ENCODE data around the gene FAM120A.

The FAM120A gene

DNA sequence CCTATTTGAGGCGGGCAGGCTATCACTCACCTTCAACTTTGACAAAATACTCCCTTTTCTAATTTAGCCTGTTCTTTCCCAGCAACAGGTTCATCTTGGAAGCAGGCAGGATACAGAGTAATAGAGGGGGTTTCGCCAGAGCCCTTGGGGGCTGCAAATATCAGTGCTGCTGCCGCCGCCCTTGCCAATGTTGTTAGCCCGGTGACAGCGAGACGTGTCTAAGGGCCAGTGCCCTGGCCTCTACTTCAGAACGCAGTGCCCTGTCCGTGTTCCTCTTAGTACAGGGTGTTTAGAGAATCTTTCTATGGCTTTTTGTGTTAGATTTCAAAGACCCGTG, 1.2 kb downstream of the FAM120A start:
- under 1% methylated on average over 10 of the region's 10 CpGs for WGBS
- peaks cover 26% of the 10 kb centered on the region for H3K36me3 ChIP-seq (ENCODE audit: insufficient read depth, low read length)

GRCh38 chr9:93453047-93453914, 1.8 kb downstream of the FAM120A start, which contains the start of gene FAM120AOS:
Gene FAM120AOS (minus strand): TSS chr9:93453581. CDS start chr9:93452709, 872 bp downstream.
- peak within 1 kb of the TSS; percentile 86 for H3K9ac ChIP-seq (ENCODE audit: low read depth, low read length)
- under 1% methylated on average over 34 of the region's 34 CpGs for WGBS
- H3K27me3 ChIP-seq (ENCODE audit: insufficient read depth, low read length), result no peaks in the 10 kb centered on the region
- H3K36me3 ChIP-seq (ENCODE audit: insufficient read depth, low read length), result peaks cover 20% of the 10 kb centered on the region
- peak within 1 kb of the TSS; percentile 75 for H3K4me3 ChIP-seq (ENCODE audit: low read length)
- H3K4me1 ChIP-seq (ENCODE audit: insufficient read depth, low read length), result peaks cover 16% of the 10 kb centered on the region
- H3K9me3 ChIP-seq (ENCODE audit: insufficient read depth, low read depth, low read length), result no peaks in the 10 kb centered on the region
- peak within 1 kb of the TSS; percentile 71; the same call in 1 of the 2 replicates for H3K27ac ChIP-seq (ENCODE audit: low read depth, low read length)

More for the DNA sequence above, 1.2 kb downstream of the FAM120A start:
- H3K27ac ChIP-seq (ENCODE audit: low read depth, low read length), result no peak overlapping the region
- peaks cover 16% of the 10 kb centered on the region for H3K4me1 ChIP-seq (ENCODE audit: insufficient read depth, low read length)
- no peaks in the 10 kb centered on the region for H3K9me3 ChIP-seq (ENCODE audit: insufficient read depth, low read depth, low read length)
- H3K4me3 ChIP-seq (ENCODE audit: low read length), result peak overlapping the region; percentile 75
- H3K9ac ChIP-seq (ENCODE audit: low read depth, low read length), result peak overlapping the region; percentile 86
- no peaks in the 10 kb centered on the region for H3K27me3 ChIP-seq (ENCODE audit: insufficient read depth, low read length)

DNA sequence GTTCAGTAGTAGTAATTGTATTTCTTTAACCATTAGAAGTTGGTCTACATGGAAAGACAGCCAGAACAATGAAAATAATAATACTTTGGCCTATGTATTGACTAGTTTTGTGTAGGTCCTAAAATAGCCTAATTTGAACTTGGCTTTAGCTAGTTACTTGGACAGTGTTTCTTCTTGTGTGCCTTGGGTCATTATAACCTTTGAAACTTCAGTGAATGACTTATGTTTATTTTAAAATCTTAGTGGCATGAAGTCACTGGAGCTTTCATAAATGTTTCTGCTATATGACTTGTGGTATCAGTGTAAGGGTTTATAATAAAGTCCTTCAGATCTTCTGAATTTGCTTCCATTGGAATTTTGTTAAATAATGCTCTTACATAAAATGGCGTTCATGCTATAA, 4.5 kb downstream of the FAM120A start:
- WGBS, result 92% methylated on average over 1 of the region's 1 CpG
- Histone ChIP-seq H3K9ac (ENCODE audit: low read depth, low read length) (no peak overlapping the region), H3K27me3 (ENCODE audit: insufficient read depth, low read length) (no peaks in the 10 kb centered on the region), H3K4me3 (ENCODE audit: low read length) (no peak overlapping the region), H3K4me1 (ENCODE audit: insufficient read depth, low read length) (peaks cover 27% of the 10 kb centered on the region), H3K36me3 (ENCODE audit: insufficient read depth, low read length) (peaks cover 9% of the 10 kb centered on the region), H3K9me3 (ENCODE audit: insufficient read depth, low read depth, low read length) (no peaks in the 10 kb centered on the region), H3K27ac (ENCODE audit: low read depth, low read length) (no peak overlapping the region)

GRCh38 chr9:93456504-93456903, 5.0 kb downstream of the FAM120A start:
- H3K9me3 ChIP-seq (ENCODE audit: insufficient read depth, low read depth, low read length), result no peaks in the 10 kb centered on the region
- no peaks in the 10 kb centered on the region for H3K27me3 ChIP-seq (ENCODE audit: insufficient read depth, low read length)
- H3K4me3 ChIP-seq (ENCODE audit: low read length), result no peak overlapping the region
- no peak overlapping the region for H3K27ac ChIP-seq (ENCODE audit: low read depth, low read length)
- H3K4me1 ChIP-seq (ENCODE audit: insufficient read depth, low read length), result peaks cover 28% of the 10 kb centered on the region
- no peak overlapping the region for H3K9ac ChIP-seq (ENCODE audit: low read depth, low read length)
- WGBS, result 93% methylated on average over 2 of the region's 2 CpGs
- peaks cover 9% of the 10 kb centered on the region for H3K36me3 ChIP-seq (ENCODE audit: insufficient read depth, low read length)

DNA sequence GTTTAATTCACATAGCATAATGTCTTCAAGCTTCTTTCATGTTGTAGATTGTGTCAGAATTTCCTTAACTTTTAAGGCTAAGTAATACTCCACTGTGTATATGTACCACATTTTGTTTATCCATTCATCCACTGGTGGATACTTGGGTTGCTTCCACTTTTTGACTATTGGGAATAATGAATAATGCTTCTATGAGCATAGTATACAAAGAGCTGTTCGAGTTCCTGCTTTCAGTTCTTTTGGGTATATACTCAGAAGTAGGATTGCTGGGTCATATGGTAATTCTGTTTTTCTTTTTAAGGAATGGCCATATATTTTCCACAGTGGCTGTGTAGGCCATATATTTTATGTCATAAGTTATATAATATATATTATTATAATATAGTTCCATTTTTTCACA, 5.5 kb downstream of the FAM120A start:
- Histone ChIP-seq H3K4me1 (ENCODE audit: insufficient read depth, low read length) (peaks cover 28% of the 10 kb centered on the region), H3K36me3 (ENCODE audit: insufficient read depth, low read length) (peaks cover 9% of the 10 kb centered on the region)

GRCh38 chr9:93458712-93459111, 7.2 kb downstream of the FAM120A start:
- Histone ChIP-seq H3K9me3 (ENCODE audit: insufficient read depth, low read depth, low read length) (no peaks in the 10 kb centered on the region), H3K27ac (ENCODE audit: low read depth, low read length) (no peak overlapping the region), H3K9ac (ENCODE audit: low read depth, low read length) (no peak overlapping the region), H3K36me3 (ENCODE audit: insufficient read depth, low read length) (peaks cover 9% of the 10 kb centered on the region), H3K4me3 (ENCODE audit: low read length) (no peak overlapping the region), H3K27me3 (ENCODE audit: insufficient read depth, low read length) (no peaks in the 10 kb centered on the region), H3K4me1 (ENCODE audit: insufficient read depth, low read length) (peaks cover 29% of the 10 kb centered on the region)
- 92% methylated on average over 4 of the region's 4 CpGs for WGBS

More for the DNA sequence above, 5.5 kb downstream of the FAM120A start:
- WGBS, result 96% methylated on average over 1 of the region's 1 CpG
- Histone ChIP-seq H3K9me3 (ENCODE audit: insufficient read depth, low read depth, low read length) (no peaks in the 10 kb centered on the region), H3K4me3 (ENCODE audit: low read length) (no peak overlapping the region), H3K27ac (ENCODE audit: low read depth, low read length) (no peak overlapping the region), H3K27me3 (ENCODE audit: insufficient read depth, low read length) (no peaks in the 10 kb centered on the region), H3K9ac (ENCODE audit: low read depth, low read length) (no peak overlapping the region)

GRCh38 chr9:93459432-93459847, 8.0 kb downstream of the FAM120A start:
- Histone ChIP-seq H3K4me1 (ENCODE audit: insufficient read depth, low read length) (peaks cover 29% of the 10 kb centered on the region), H3K9ac (ENCODE audit: low read depth, low read length) (no peak overlapping the region), H3K36me3 (ENCODE audit: insufficient read depth, low read length) (peaks cover 9% of the 10 kb centered on the region), H3K9me3 (ENCODE audit: insufficient read depth, low read depth, low read length) (no peaks in the 10 kb centered on the region), H3K27me3 (ENCODE audit: insufficient read depth, low read length) (no peaks in the 10 kb centered on the region), H3K27ac (ENCODE audit: low read depth, low read length) (no peak overlapping the region), H3K4me3 (ENCODE audit: low read length) (no peak overlapping the region)

GRCh38 chr9:93460689-93461413, 9.4 kb downstream of the FAM120A start:
- H3K4me1 ChIP-seq (ENCODE audit: insufficient read depth, low read length), result peaks cover 34% of the 10 kb centered on the region
- WGBS, result 91% methylated on average over 3 of the region's 3 CpGs
- no peaks in the 10 kb centered on the region for H3K27me3 ChIP-seq (ENCODE audit: insufficient read depth, low read length)
- no peak overlapping the region for H3K9ac ChIP-seq (ENCODE audit: low read depth, low read length)
- no peak overlapping the region for H3K27ac ChIP-seq (ENCODE audit: low read depth, low read length)
- no peaks in the 10 kb centered on the region; the same call in 1 of the 2 replicates for H3K36me3 ChIP-seq (ENCODE audit: insufficient read depth, low read length)
- no peaks in the 10 kb centered on the region for H3K9me3 ChIP-seq (ENCODE audit: insufficient read depth, low read depth, low read length)
- no peak overlapping the region for H3K4me3 ChIP-seq (ENCODE audit: low read length)

DNA sequence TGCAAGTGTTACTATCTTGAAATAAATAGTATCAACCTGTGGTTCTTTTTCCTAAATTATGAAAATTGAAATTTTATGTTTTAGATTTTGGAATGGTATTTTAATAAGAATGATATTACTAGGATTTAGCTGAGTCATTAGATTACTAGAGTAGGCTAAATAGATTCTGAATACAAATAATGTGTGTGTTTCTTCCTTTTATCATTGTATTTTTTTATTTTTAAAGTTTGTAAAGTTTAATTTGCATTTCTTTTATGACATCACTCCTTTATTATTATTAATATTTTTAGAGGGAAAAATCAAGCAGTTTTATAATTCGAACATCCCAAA, 9.9 kb downstream of the FAM120A start:
- Histone ChIP-seq H3K9me3 (ENCODE audit: insufficient read depth, low read depth, low read length) (no peaks in the 10 kb centered on the region), H3K4me3 (ENCODE audit: low read length) (no peak overlapping the region), H3K36me3 (ENCODE audit: insufficient read depth, low read length) (no peaks in the 10 kb centered on the region; the same call in 1 of the 2 replicates), H3K27me3 (ENCODE audit: insufficient read depth, low read length) (no peaks in the 10 kb centered on the region), H3K9ac (ENCODE audit: low read depth, low read length) (no peak overlapping the region), H3K27ac (ENCODE audit: low read depth, low read length) (no peak overlapping the region), H3K4me1 (ENCODE audit: insufficient read depth, low read length) (peaks cover 39% of the 10 kb centered on the region)
- no CpG with 5 or more reads among the region's 1 CpG for WGBS

- Histone ChIP-seq H3K27ac (ENCODE audit: low read depth, low read length) (no peak overlapping the region), H3K9ac (ENCODE audit: low read depth, low read length) (no peak overlapping the region), H3K4me1 (ENCODE audit: insufficient read depth, low read length) (peaks cover 44% of the 10 kb centered on the region), H3K4me3 (ENCODE audit: low read length) (no peak overlapping the region), H3K9me3 (ENCODE audit: insufficient read depth, low read depth, low read length) (no peaks in the 10 kb centered on the region), H3K27me3 (ENCODE audit: insufficient read depth, low read length) (no peaks in the 10 kb centered on the region), H3K36me3 (ENCODE audit: insufficient read depth, low read length) (no peaks in the 10 kb centered on the region; the same call in 1 of the 2 replicates)
- 100% methylated on average over 2 of the region's 2 CpGs for WGBS
These were observed 10.3 kb downstream of the FAM120A start for GRCh38 chr9:93461821-93462220.

DNA sequence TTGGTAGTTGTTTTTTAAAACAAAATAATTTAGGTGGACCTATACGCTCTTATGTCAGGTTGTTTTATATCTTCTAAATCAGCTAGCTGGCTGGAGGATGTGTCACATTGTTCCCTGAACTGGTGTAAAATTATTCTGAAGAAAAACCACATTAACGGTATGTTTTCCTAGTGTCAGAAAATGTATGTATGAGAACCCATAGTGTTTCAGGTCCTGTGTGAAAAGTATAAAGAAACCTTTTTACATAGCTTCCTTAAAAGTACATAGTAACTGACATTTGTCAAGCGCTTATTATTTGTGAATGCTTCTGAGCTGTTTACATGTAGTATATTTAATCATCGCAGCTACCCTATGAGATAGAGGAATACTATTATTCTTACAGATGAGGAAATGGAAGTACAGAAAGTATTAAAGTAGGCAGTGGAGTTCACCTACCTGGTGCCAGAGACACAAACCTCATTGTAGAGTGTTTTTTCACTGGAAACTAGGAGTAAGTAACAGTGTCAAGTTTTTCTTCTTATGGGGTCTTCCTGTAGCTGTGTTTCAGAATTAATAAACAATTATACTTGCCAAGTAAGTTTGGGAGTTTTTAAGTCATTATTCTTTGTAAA, 12.3 kb downstream of the FAM120A start:
- H3K9ac ChIP-seq (ENCODE audit: low read depth, low read length), result no peak overlapping the region
- no peaks in the 10 kb centered on the region; the same call in 1 of the 2 replicates for H3K36me3 ChIP-seq (ENCODE audit: insufficient read depth, low read length)
- no peak overlapping the region for H3K4me3 ChIP-seq (ENCODE audit: low read length)
- WGBS, result 97% methylated on average over 4 of the region's 4 CpGs
- H3K9me3 ChIP-seq (ENCODE audit: insufficient read depth, low read depth, low read length), result no peaks in the 10 kb centered on the region
- peaks cover 60% of the 10 kb centered on the region for H3K4me1 ChIP-seq (ENCODE audit: insufficient read depth, low read length)
- H3K27ac ChIP-seq (ENCODE audit: low read depth, low read length), result no peak overlapping the region
- H3K27me3 ChIP-seq (ENCODE audit: insufficient read depth, low read length), result no peaks in the 10 kb centered on the region

Measured in HUES64 (cell line).